IMR-90 (cell line): ENCODE results near the gene ESRRB. TPM values are rescaled to one million over a fixed set of nuclear protein-coding genes. Genes with fewer than 3 reads are reported as not detected.

Experiments used
- ATAC-seq: fragments of 200-7000 bp; cut with Tn5 transposase; 2 replicates; pipeline ENCODE4 v1.9.1; 2020; ENCODE audit warnings: low read depth, mild to moderate bottlenecking, moderate library complexity
- BruUV-seq: library from RNA; stranded (reverse); fragments of 400-500 nt; replicated peaks from 2 replicates; lab custom pipeline; 2021; lab: Mats Ljungman, UMichigan
- CTCF ChIA-PET: fragments of 300-600 bp; formaldehyde crosslinking; extraction: SDS; loops from one replicate; lab custom pipeline; 2021; ENCODE audit warnings: antibody characterized with exemption; lab: Yijun Ruan, JAX
- POLR2A ChIA-PET: fragments of 300-600 bp; sonication (Branson Sonifier 250); formaldehyde crosslinking; loops from one replicate; lab custom pipeline; 2022; ENCODE audit warnings: antibody characterized with exemption; ENCODE audit not compliant: unreplicated experiment; lab: Charles Lee
- DNase-seq: peaks from one replicate; pipeline ENCODE4 v3.0.0; 2013
- H2AFZ ChIP-seq: replicated peaks from 2 replicates; pipeline ENCODE3; 2013; ENCODE audit warnings: low read length, mild to moderate bottlenecking; ENCODE audit not compliant: poor library complexity
- H2AK5ac ChIP-seq: 2 replicates; pipeline ENCODE4 v1.6.1; 2013; ENCODE audit warnings: low read depth, low read length, inconsistent platforms
- H2AK9ac ChIP-seq: replicated peaks from 2 replicates; pipeline ENCODE3; 2013; ENCODE audit warnings: mild to moderate bottlenecking, low read depth, low read length, moderate library complexity; ENCODE audit not compliant: poor library complexity
- H2BK120ac ChIP-seq: 2 replicates; pipeline ENCODE4 v1.6.1; 2013; ENCODE audit warnings: low read depth, low read length, inconsistent platforms
- H2BK15ac ChIP-seq: 3 replicates; pipeline ENCODE4 v1.6.1; 2013; ENCODE audit warnings: low read depth, low read length, inconsistent platforms
- H2BK20ac ChIP-seq: 2 replicates; pipeline ENCODE4 v1.6.1; 2013; ENCODE audit warnings: low read depth, mild to moderate bottlenecking, inconsistent platforms, low read length, moderate library complexity
- H2BK5ac ChIP-seq: 2 replicates; pipeline ENCODE4 v1.6.1; 2013; ENCODE audit warnings: mild to moderate bottlenecking, low read depth, low read length, inconsistent platforms; ENCODE audit not compliant: poor library complexity, severe bottlenecking
- H3K14ac ChIP-seq: replicated peaks from 2 replicates; pipeline ENCODE4 v1.6.1; 2013; ENCODE audit warnings: low read depth, low read length, inconsistent platforms
- H3K18ac ChIP-seq: 2 replicates; pipeline ENCODE4 v1.6.1; 2013; ENCODE audit warnings: low read depth, low read length, control low read depth
- H3K23ac ChIP-seq: 2 replicates; pipeline ENCODE4 v1.6.1; 2013; ENCODE audit warnings: low read depth, low read length, inconsistent platforms
- H3K27ac ChIP-seq: 2 replicates; pipeline ENCODE4 v1.5.1; 2013; ENCODE audit warnings: mild to moderate bottlenecking, control low read depth, low read length; ENCODE audit not compliant: insufficient read depth
- H3K27me3 ChIP-seq: 2 replicates; pipeline ENCODE4 v1.6.1; 2013; ENCODE audit warnings: low read length; ENCODE audit not compliant: control insufficient read depth, insufficient read depth
- H3K36me3 ChIP-seq: 2 replicates; pipeline ENCODE4 v1.6.1; 2013; ENCODE audit warnings: low read length, mixed read lengths; ENCODE audit not compliant: control insufficient read depth, insufficient read depth
- H3K4ac ChIP-seq: 2 replicates; pipeline ENCODE4 v1.6.1; 2013; ENCODE audit warnings: low read depth, low read length, inconsistent platforms
- H3K4me1 ChIP-seq: 2 replicates; pipeline ENCODE4 v1.6.1; 2013; ENCODE audit warnings: low read length, mixed read lengths; ENCODE audit not compliant: control insufficient read depth, insufficient read depth
- H3K4me2 ChIP-seq: 2 replicates; pipeline ENCODE4 v1.6.1; 2013; ENCODE audit warnings: low read depth, mild to moderate bottlenecking, control low read depth, low read length, moderate library complexity
- H3K4me3 ChIP-seq: 2 replicates; pipeline ENCODE4 v1.5.1; 2013; ENCODE audit warnings: low read depth, mild to moderate bottlenecking, control low read depth, low read length, moderate library complexity; ENCODE audit not compliant: insufficient read depth
- H3K56ac ChIP-seq: 2 replicates; pipeline ENCODE4 v1.6.1; 2013; ENCODE audit warnings: low read length, inconsistent platforms; ENCODE audit not compliant: insufficient read depth; ENCODE audit errors: extremely low read depth
- H3K79me1 ChIP-seq, 2 experiments: 2 replicates each; pipeline ENCODE4 v1.6.1; 2013; ENCODE audit warnings: low read length in 2 of 2, inconsistent platforms in 1 of 2, low read depth in 1 of 2
- H3K9ac ChIP-seq: 2 replicates; pipeline ENCODE4 v1.6.1; 2013; ENCODE audit warnings: low read depth, low read length, control low read depth
- H3K9me1 ChIP-seq: 2 replicates; pipeline ENCODE4 v1.6.1; 2013; ENCODE audit warnings: low read length, inconsistent platforms; ENCODE audit not compliant: insufficient read depth
- H3K9me3 ChIP-seq: 2 replicates; pipeline ENCODE4 v1.6.1; 2013; ENCODE audit warnings: low read length; ENCODE audit not compliant: control insufficient read depth, insufficient read depth
- H4K20me1 ChIP-seq: 2 replicates; pipeline ENCODE4 v1.6.1; 2013; ENCODE audit warnings: low read length, inconsistent platforms; ENCODE audit not compliant: insufficient read depth
- H4K5ac ChIP-seq: 2 replicates; pipeline ENCODE4 v1.6.1; 2013; ENCODE audit warnings: mild to moderate bottlenecking, low read depth, low read length, control low read depth
- H4K8ac ChIP-seq, 2 experiments: 2 replicates each; pipeline ENCODE4 v1.6.1; 2013; ENCODE audit warnings: low read depth in 2 of 2, low read length in 2 of 2, control low read depth in 1 of 2, inconsistent platforms in 1 of 2
- H4K91ac ChIP-seq: 2 replicates; pipeline ENCODE4 v1.6.1; 2013; ENCODE audit warnings: low read depth, low read length, inconsistent platforms; ENCODE audit not compliant: insufficient read depth
- CHD1 ChIP-seq: IDR thresholded peaks from 2 replicates; pipeline ENCODE4 v1.6.1; 2012; ENCODE audit warnings: low read depth, low read length, improper control_type of control experiment
- RCOR1 ChIP-seq: IDR thresholded peaks from 2 replicates; pipeline ENCODE4 v1.6.1; 2012; ENCODE audit warnings: mild to moderate bottlenecking, low read length, improper control_type of control experiment; ENCODE audit not compliant: insufficient replicate concordance
- RFX5 ChIP-seq: IDR thresholded peaks from 2 replicates; pipeline ENCODE4 v1.8.0; 2012; ENCODE audit warnings: low read depth, mild to moderate bottlenecking, low read length, moderate library complexity
- WGBS, 2 experiments: methylation state at CpG; one replicate each; pipeline versions ENCODE4 v1.1.5 to v1.1.7; 2013; ENCODE audit warnings: missing lambda C conversion rate in 2 of 2; ENCODE audit not compliant: insufficient read length in 1 of 2; ENCODE audit errors: extremely low coverage in 2 of 2; 5-methylcytosine and 5-hydroxymethylcytosine counted together
- dilution Hi-C: fragments of 300-500 bp; cut with HindIII; formaldehyde crosslinking; loops from one replicate; pipeline ENCODE4 v1.14.3; 2018; ENCODE audit warnings: low sequenced_read_pairs; ENCODE audit not compliant: unreplicated experiment
- in situ Hi-C: fragments of 300-500 bp; cut with MboI; formaldehyde crosslinking; loops from 3 replicates; pipeline ENCODE4 v1.14.3; 2019; ENCODE audit warnings: low sequenced_read_pairs, inconsistent platforms, mixed read lengths
- intact Hi-C: fragments of 100-400 bp; cut with micrococcal nuclease; formaldehyde crosslinking; loops from 2 replicates; pipeline ENCODE4 v1.10.0; 2022
- polyA plus RNA-seq, 3 experiments: library from polyadenylated mRNA; depleted of rRNA; stranded (reverse); fragments of >200 nt; gene quantifications; 2 replicates each; pipeline ENCODE4 v1.2.3, GENCODE V29; 2012; ENCODE audit warnings: low replicate concordance in 1 of 3
- total RNA-seq: library from RNA; depleted of rRNA; stranded (reverse); fragments of >200 nt; gene quantifications from 2 replicates; pipeline ENCODE4 v1.2.3, GENCODE V29; 2012

The ESRRB gene
- total and polyA plus RNA-seq, 2 of the 4 experiments (the other 2 are of a cell fraction) = not detected

GRCh38 chr14:76525106-76525821 is 149.3 kb downstream of the ESRRB start:
- no peak overlapping the region for H3K27ac ChIP-seq
- no peak overlapping the region for H2AK9ac ChIP-seq
- POLR2A ChIA-PET = no interaction called here
- dilution Hi-C loops = no loop called here
- no peak overlapping the region for H3K14ac ChIP-seq
- no peak for ATAC-seq
- H4K91ac ChIP-seq = no peak overlapping the region
- H3K18ac ChIP-seq = no peak overlapping the region
- TF ChIP-seq RFX5 (no peak), CHD1 (no peak), RCOR1 (no peak)
- H4K20me1 ChIP-seq = no peaks in the 10 kb centered on the region
- H2BK20ac ChIP-seq = no peak overlapping the region
- H3K4ac ChIP-seq = no peak overlapping the region
- no peak overlapping the region for H3K4me3 ChIP-seq
- H2BK15ac ChIP-seq = no peak overlapping the region
- no peaks in the 10 kb centered on the region for H3K4me1 ChIP-seq
- no peak overlapping the region for H2AK5ac ChIP-seq
- no peaks in the 10 kb centered on the region for H3K9me3 ChIP-seq
- no peak overlapping the region for H2AFZ ChIP-seq
- no peaks in the 10 kb centered on the region for H3K79me1 ChIP-seq
- no peak overlapping the region for H2BK120ac ChIP-seq
- DNase-seq = no peak
- intact Hi-C loops = no loop called here
- H3K4me2 ChIP-seq = no peak overlapping the region
- no TSS peak for BruUV-seq
- H3K9me1 ChIP-seq = no peaks in the 10 kb centered on the region
- no peak overlapping the region for H2BK5ac ChIP-seq
- no peak overlapping the region for H4K8ac ChIP-seq
- no peak overlapping the region for H3K9ac ChIP-seq
- H4K5ac ChIP-seq = no peak overlapping the region
- H3K56ac ChIP-seq = no peak overlapping the region
- no peaks in the 10 kb centered on the region for H3K36me3 ChIP-seq
- in situ Hi-C loops = no loop called here
- WGBS, 2 experiments = 0% methylated on average over 1 of the region's 3 CpGs; no CpG with 5 or more reads in 1 of the 2 experiments
- H3K27me3 ChIP-seq = no peaks in the 10 kb centered on the region
- H3K23ac ChIP-seq = no peak overlapping the region
- CTCF ChIA-PET = no interaction called here
